Measurements from ENCODE around the gene GTF2F2. TPM values are rescaled to one million over a fixed set of nuclear protein-coding genes. Genes with fewer than 3 reads are reported as not detected.
A peak's percentile ranks its signal among the peaks of the same experiment; 100 is the strongest.

The GTF2F2 gene
- total and polyA plus RNA-seq, 3 donors from 2014 or later: 19.0 to 29.9 (median 28.1) TPM

DNA sequence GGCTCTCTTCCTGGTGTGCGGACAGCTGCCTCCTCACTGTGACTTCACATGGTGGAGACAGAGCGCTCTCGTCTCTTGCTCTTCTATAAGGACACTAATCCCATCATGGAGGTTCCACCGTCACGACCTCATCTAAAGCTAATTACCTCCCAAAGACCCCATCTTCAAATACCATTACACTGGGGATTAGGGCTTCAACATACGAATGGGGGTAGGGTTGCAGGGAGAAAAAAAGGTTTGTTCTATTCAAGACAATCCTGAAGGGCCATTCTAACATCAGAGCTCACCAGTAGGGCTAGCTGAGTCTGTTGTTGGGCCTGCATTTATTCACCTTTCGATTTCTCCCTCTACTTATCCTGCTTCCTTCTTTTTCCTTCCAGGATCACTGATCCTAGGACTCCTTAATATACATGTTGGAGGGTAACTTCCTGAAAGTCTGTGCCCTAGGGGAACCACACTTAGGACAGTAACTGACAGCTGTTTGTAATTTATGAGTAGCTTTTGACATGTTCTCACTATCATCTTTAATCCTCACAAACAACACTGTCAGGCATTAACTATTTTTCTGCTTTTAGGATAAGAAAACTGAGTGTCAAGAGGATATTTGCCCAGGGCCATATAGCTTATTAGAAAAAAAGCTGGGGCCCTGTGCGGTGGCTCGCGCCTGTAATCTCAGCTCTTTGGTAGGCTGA, 18.8 kb upstream of the GTF2F2 start:
- intact Hi-C loops (cut with DNase I; ENCODE audit: low total_unique reads): no loop called here
- no peak for DNase-seq
- TF ChIP-seq, protein P1, sequence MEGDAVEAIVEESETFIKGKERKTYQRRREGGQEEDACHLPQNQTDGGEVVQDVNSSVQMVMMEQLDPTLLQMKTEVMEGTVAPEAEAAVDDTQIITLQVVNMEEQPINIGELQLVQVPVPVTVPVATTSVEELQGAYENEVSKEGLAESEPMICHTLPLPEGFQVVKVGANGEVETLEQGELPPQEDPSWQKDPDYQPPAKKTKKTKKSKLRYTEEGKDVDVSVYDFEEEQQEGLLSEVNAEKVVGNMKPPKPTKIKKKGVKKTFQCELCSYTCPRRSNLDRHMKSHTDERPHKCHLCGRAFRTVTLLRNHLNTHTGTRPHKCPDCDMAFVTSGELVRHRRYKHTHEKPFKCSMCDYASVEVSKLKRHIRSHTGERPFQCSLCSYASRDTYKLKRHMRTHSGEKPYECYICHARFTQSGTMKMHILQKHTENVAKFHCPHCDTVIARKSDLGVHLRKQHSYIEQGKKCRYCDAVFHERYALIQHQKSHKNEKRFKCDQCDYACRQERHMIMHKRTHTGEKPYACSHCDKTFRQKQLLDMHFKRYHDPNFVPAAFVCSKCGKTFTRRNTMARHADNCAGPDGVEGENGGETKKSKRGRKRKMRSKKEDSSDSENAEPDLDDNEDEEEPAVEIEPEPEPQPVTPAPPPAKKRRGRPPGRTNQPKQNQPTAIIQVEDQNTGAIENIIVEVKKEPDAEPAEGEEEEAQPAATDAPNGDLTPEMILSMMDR (IDR thresholded peaks at IDR 0.05): no peak
- TF ChIP-seq POLR2A (IDR thresholded peaks at IDR 0.05): no peak
- WGBS, 2 donors: 82 to 90% methylated on average over 10 of the region's 10 CpGs
- Histone ChIP-seq H3K4me3 (no peak overlapping the region), H3K36me3 (ENCODE audit: low read depth, missing control alignments) (no peaks in the 10 kb centered on the region), H3K27ac (peak overlapping the region; percentile 72 to 83), H3K9me3 (no peaks in the 10 kb centered on the region), H3K4me1 (peaks cover 8% of the 10 kb centered on the region), H3K27me3 (no peaks in the 10 kb centered on the region)

DNA sequence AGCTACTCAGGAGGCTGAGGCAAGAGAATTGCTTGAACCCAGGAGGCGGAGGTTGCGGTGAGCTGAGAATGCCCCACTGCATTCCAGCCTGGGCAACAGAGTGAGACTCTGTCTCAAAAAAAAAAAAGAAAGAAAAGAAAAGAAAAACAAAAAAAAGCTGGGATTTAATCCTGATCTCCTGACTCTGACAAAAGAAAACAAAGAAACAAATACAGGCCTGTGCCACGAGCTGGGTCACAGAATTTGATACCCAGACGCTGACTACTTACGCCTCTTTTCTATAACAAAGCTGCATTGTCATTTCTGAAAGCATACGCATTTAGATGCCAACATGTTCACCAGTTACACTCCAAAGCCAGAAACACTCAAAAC, 18.2 kb upstream of the GTF2F2 start:
- WGBS, 2 donors: 57 to 59% methylated on average over 6 of the region's 6 CpGs

DNA sequence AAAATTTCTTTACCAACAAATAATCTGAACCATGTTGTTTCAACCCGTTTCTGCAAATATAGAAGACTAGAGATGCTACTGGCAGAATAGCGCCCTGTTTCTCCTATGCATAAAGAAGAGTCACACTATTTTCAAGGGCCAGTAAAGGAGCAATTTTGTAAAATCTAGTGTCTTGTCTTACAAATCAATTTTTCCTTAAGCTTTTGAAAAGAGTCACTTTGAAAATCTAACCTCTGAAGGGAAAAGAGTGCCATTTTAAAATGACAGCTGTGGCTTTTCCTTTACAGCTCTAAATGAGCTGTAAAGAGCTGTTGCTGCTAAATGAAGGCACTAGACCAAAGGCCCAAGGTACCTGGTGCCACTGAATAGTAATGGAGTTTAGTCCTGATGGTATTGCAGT, 16.9 kb upstream of the GTF2F2 start:
- H3K4me1 ChIP-seq: peaks cover 8% of the 10 kb centered on the region
- no peaks in the 10 kb centered on the region for H3K9me3 ChIP-seq
- intact Hi-C loops (cut with DNase I; ENCODE audit: low total_unique reads): no loop called here
- DNase-seq: no peak
- TF ChIP-seq POLR2A (IDR thresholded peaks at IDR 0.05): no peak
- TF ChIP-seq, protein P1 (IDR thresholded peaks at IDR 0.05): no peak
- no peaks in the 10 kb centered on the region for H3K27me3 ChIP-seq
- peak overlapping the region in 1 of 2 donors; percentile 83 for H3K27ac ChIP-seq
- 78 to 81% methylated on average over 2 of the region's 2 CpGs for WGBS, 2 donors
- H3K36me3 ChIP-seq (ENCODE audit: low read depth, missing control alignments): no peaks in the 10 kb centered on the region
- no peak overlapping the region for H3K4me3 ChIP-seq

More for the DNA sequence above, 18.2 kb upstream of the GTF2F2 start:
- intact Hi-C loops (cut with DNase I; ENCODE audit: low total_unique reads): no loop called here
- TF ChIP-seq, protein P1 (IDR thresholded peaks at IDR 0.05): no peak
- TF ChIP-seq POLR2A (IDR thresholded peaks at IDR 0.05): no peak
- peak; percentile 75 for DNase-seq
- Histone ChIP-seq H3K9me3 (no peaks in the 10 kb centered on the region), H3K27me3 (no peaks in the 10 kb centered on the region), H3K27ac (peak overlapping the region; percentile 72 to 83), H3K4me1 (peaks cover 8% of the 10 kb centered on the region), H3K4me3 (no peak overlapping the region), H3K36me3 (ENCODE audit: low read depth, missing control alignments) (no peaks in the 10 kb centered on the region)

DNA sequence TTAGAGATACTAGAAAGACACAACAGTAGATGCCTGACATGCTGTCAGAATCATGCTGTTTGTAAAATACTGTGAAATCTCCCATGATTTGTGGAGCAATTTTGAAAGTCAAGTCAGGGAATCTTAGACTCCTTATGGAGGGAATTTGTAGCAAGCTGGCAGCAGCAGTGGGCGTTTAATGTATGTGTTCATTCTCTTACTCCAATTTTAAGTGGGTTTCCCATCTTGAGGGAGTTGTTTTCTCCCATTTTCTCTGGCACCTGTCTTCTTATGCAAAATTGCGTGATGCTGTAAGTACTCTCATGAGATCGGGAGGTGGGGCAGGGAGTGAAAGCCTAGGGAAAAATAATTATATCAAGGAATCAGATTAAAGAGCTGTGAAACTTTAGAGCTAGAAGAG, 16.0 kb upstream of the GTF2F2 start:
- intact Hi-C loops (cut with DNase I; ENCODE audit: low total_unique reads): no loop called here
- H3K27ac ChIP-seq: no peak overlapping the region
- TF ChIP-seq, protein P1 (IDR thresholded peaks at IDR 0.05): no peak
- TF ChIP-seq POLR2A (IDR thresholded peaks at IDR 0.05): no peak
- no peaks in the 10 kb centered on the region for H3K36me3 ChIP-seq (ENCODE audit: low read depth, missing control alignments)
- peaks cover 8% of the 10 kb centered on the region for H3K4me1 ChIP-seq
- H3K27me3 ChIP-seq: no peaks in the 10 kb centered on the region
- no peak overlapping the region for H3K4me3 ChIP-seq
- H3K9me3 ChIP-seq: no peaks in the 10 kb centered on the region
- WGBS, 2 donors: 75 to 82% methylated on average over 3 of the region's 3 CpGs
- no peak for DNase-seq

DNA sequence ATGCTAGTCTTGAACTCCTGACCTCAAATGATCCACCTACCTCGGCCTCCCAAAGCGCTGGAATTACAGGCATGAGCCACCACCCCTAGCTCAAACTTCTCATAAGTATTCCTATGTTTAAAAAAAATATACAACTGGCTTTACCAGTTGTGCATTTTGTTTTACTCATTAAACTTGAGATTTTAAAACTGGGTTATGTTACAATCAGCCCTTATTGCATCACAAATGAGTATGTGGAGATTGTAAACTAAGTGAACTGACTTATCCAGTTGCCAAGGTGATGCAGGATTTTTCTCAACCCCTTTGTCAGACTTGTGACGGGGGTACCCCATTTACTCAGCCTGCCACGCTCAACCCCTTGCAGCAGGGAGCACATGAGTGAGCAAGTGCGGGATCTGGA, 14.4 kb upstream of the GTF2F2 start:
- TF ChIP-seq, protein P1 (IDR thresholded peaks at IDR 0.05): no peak
- TF ChIP-seq POLR2A (IDR thresholded peaks at IDR 0.05): no peak
- H3K27ac ChIP-seq: no peak overlapping the region
- no peaks in the 10 kb centered on the region for H3K9me3 ChIP-seq
- 92 to 95% methylated on average over 4 to 5 of the region's 5 CpGs for WGBS, 2 donors
- intact Hi-C loops (cut with DNase I; ENCODE audit: low total_unique reads): no loop called here
- H3K4me3 ChIP-seq: no peak overlapping the region
- DNase-seq: no peak
- H3K36me3 ChIP-seq (ENCODE audit: low read depth, missing control alignments): no peaks in the 10 kb centered on the region
- H3K4me1 ChIP-seq: peaks cover 8% of the 10 kb centered on the region
- H3K27me3 ChIP-seq: no peaks in the 10 kb centered on the region

Data from testis (tissue), 3 donors.